ENCODE results near the gene ZNF618.

GRCh38 chr9:114001794-114002261 is 125.7 kb downstream of the ZNF618 start:
- TF ChIP-seq, protein P1, sequence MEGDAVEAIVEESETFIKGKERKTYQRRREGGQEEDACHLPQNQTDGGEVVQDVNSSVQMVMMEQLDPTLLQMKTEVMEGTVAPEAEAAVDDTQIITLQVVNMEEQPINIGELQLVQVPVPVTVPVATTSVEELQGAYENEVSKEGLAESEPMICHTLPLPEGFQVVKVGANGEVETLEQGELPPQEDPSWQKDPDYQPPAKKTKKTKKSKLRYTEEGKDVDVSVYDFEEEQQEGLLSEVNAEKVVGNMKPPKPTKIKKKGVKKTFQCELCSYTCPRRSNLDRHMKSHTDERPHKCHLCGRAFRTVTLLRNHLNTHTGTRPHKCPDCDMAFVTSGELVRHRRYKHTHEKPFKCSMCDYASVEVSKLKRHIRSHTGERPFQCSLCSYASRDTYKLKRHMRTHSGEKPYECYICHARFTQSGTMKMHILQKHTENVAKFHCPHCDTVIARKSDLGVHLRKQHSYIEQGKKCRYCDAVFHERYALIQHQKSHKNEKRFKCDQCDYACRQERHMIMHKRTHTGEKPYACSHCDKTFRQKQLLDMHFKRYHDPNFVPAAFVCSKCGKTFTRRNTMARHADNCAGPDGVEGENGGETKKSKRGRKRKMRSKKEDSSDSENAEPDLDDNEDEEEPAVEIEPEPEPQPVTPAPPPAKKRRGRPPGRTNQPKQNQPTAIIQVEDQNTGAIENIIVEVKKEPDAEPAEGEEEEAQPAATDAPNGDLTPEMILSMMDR (conservative IDR thresholded peaks at IDR 0.05; ENCODE audit: low read depth in 2 of 2): no peak
- TF ChIP-seq, protein P2, sequence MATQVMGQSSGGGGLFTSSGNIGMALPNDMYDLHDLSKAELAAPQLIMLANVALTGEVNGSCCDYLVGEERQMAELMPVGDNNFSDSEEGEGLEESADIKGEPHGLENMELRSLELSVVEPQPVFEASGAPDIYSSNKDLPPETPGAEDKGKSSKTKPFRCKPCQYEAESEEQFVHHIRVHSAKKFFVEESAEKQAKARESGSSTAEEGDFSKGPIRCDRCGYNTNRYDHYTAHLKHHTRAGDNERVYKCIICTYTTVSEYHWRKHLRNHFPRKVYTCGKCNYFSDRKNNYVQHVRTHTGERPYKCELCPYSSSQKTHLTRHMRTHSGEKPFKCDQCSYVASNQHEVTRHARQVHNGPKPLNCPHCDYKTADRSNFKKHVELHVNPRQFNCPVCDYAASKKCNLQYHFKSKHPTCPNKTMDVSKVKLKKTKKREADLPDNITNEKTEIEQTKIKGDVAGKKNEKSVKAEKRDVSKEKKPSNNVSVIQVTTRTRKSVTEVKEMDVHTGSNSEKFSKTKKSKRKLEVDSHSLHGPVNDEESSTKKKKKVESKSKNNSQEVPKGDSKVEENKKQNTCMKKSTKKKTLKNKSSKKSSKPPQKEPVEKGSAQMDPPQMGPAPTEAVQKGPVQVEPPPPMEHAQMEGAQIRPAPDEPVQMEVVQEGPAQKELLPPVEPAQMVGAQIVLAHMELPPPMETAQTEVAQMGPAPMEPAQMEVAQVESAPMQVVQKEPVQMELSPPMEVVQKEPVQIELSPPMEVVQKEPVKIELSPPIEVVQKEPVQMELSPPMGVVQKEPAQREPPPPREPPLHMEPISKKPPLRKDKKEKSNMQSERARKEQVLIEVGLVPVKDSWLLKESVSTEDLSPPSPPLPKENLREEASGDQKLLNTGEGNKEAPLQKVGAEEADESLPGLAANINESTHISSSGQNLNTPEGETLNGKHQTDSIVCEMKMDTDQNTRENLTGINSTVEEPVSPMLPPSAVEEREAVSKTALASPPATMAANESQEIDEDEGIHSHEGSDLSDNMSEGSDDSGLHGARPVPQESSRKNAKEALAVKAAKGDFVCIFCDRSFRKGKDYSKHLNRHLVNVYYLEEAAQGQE (IDR thresholded peaks at IDR 0.05; ENCODE audit: unreplicated experiment): no peak
- TF ChIP-seq POLR2AphosphoS5 (IDR thresholded peaks at IDR 0.05; ENCODE audit: low read depth) (no peak), EZH2 (IDR thresholded peaks at IDR 0.05; ENCODE audit: low read depth, unreplicated experiment) (no peak)
- TF ChIP-seq, protein P3, sequence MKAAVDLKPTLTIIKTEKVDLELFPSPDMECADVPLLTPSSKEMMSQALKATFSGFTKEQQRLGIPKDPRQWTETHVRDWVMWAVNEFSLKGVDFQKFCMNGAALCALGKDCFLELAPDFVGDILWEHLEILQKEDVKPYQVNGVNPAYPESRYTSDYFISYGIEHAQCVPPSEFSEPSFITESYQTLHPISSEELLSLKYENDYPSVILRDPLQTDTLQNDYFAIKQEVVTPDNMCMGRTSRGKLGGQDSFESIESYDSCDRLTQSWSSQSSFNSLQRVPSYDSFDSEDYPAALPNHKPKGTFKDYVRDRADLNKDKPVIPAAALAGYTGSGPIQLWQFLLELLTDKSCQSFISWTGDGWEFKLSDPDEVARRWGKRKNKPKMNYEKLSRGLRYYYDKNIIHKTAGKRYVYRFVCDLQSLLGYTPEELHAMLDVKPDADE (IDR thresholded peaks at IDR 0.05): no peak
